ENCODE data around the gene TMEM120A. TPM values are rescaled to one million over a fixed set of nuclear protein-coding genes. Genes with fewer than 3 reads are reported as not detected.

TMEM120A gene
- polyA plus RNA-seq, 1 donor (not counting 4 experiments of a cell fraction or from before 2014, with no cell fraction given), result 47.0 TPM

GRCh38 chr7:75961218-75961617 lies 33.2 kb downstream of the TMEM120A start:
- TF ChIP-seq EZH2 (IDR thresholded peaks at IDR 0.05; ENCODE audit: low read length) (no peak), CTCF (optimal IDR thresholded peaks at IDR 0.05 in 1 of 3, IDR thresholded peaks at IDR 0.05 in 1 of 3, conservative IDR thresholded peaks at IDR 0.05 in 1 of 3; ENCODE audit: extremely low read depth in 1 of 3, insufficient read depth in 2 of 3, low read length in 3 of 3) (peak in 1 of 3 experiments; percentile 9)
- Histone ChIP-seq H3K9me3 (ENCODE audit: control insufficient read depth, low read depth, low read length) (no peaks in the 10 kb centered on the region), H3K4me2 (ENCODE audit: control insufficient read depth, extremely low read depth, insufficient read depth, low read depth, low read length) (no peak overlapping the region), H3K9ac (ENCODE audit: control insufficient read depth, extremely low read depth, insufficient read depth, low read length) (no peak overlapping the region), H3K4me1 (ENCODE audit: control insufficient read depth, extremely low read depth, insufficient read depth, low read length) (peaks cover 2% of the 10 kb centered on the region), H3K4me3 (ENCODE audit: control insufficient read depth in 2 of 3, extremely low read depth in 1 of 3, insufficient read depth in 2 of 3, low read depth in 1 of 3, low read length in 3 of 3) (no peak overlapping the region), H3K27me3 (ENCODE audit: control insufficient read depth, extremely low read depth, insufficient read depth, low read length) (no peaks in the 10 kb centered on the region), H3K36me3 (ENCODE audit: control insufficient read depth in 2 of 2, extremely low read depth in 1 of 2, insufficient read depth in 2 of 2, low read length in 2 of 2) (peaks cover 7 to 8% of the 10 kb centered on the region in 2 experiments), H2AFZ (ENCODE audit: control insufficient read depth, low read length) (no peak overlapping the region), H3K79me2 (ENCODE audit: control insufficient read depth, insufficient read depth, low read length) (no peaks in the 10 kb centered on the region), H3K9me1 (ENCODE audit: control insufficient read depth, extremely low read depth, insufficient read depth, low read length) (no peaks in the 10 kb centered on the region), H3K27ac (ENCODE audit: control insufficient read depth, insufficient read depth, low read length) (no peak overlapping the region), H4K20me1 (ENCODE audit: control insufficient read depth, extremely low read depth, insufficient read depth, low read length) (no peaks in the 10 kb centered on the region)
- FAIRE-seq, result no peak
- no peak for DNase-seq (ENCODE audit: low read depth, low spot score)
- dilution Hi-C loops (cut with MboI; ENCODE audit: extremely low pct_ligation_motif_present, low sequenced_read_pairs), result no loop called here

DNA sequence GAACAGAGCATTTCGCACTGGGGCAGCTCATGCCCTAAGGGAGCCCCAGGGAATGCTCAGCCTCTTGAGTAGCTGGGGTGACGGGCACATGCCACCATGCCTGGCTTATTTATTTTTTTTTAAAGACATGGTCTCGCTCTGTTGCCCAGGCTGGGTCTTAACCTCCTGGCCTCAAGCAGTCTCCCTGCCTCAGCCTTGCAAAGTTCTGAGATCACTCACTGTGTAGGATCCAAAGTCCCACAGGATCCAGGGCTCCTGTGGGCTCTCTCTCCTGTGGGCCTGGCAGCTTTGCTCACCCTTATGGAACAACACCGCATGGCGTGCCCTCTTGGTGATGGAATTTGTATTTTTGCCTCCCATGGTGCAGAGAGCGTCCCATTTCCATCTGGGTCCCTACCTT lies 34.0 kb downstream of the TMEM120A start:
- FAIRE-seq (no peak), DNase-seq (ENCODE audit: low read depth, low spot score) (no peak)
- H3K27ac ChIP-seq (ENCODE audit: control insufficient read depth, insufficient read depth, low read length), result no peak overlapping the region
- dilution Hi-C loops (cut with MboI; ENCODE audit: extremely low pct_ligation_motif_present, low sequenced_read_pairs), result no loop called here
- H4K20me1 ChIP-seq (ENCODE audit: control insufficient read depth, extremely low read depth, insufficient read depth, low read length), result no peaks in the 10 kb centered on the region
- no peaks in the 10 kb centered on the region for H3K9me1 ChIP-seq (ENCODE audit: control insufficient read depth, extremely low read depth, insufficient read depth, low read length)
- no peaks in the 10 kb centered on the region for H3K27me3 ChIP-seq (ENCODE audit: control insufficient read depth, extremely low read depth, insufficient read depth, low read length)
- H3K4me1 ChIP-seq (ENCODE audit: control insufficient read depth, extremely low read depth, insufficient read depth, low read length), result peaks cover 3% of the 10 kb centered on the region
- no peak overlapping the region for H3K4me2 ChIP-seq (ENCODE audit: control insufficient read depth, extremely low read depth, insufficient read depth, low read depth, low read length)
- H3K9ac ChIP-seq (ENCODE audit: control insufficient read depth, extremely low read depth, insufficient read depth, low read length), result no peak overlapping the region
- H2AFZ ChIP-seq (ENCODE audit: control insufficient read depth, low read length), result no peak overlapping the region
- H3K4me3 ChIP-seq (ENCODE audit: control insufficient read depth in 2 of 3, extremely low read depth in 1 of 3, insufficient read depth in 2 of 3, low read depth in 1 of 3, low read length in 3 of 3), result no peak overlapping the region
- peaks cover 7 to 15% of the 10 kb centered on the region in 2 experiments for H3K36me3 ChIP-seq (ENCODE audit: control insufficient read depth in 2 of 2, extremely low read depth in 1 of 2, insufficient read depth in 2 of 2, low read length in 2 of 2)
- H3K79me2 ChIP-seq (ENCODE audit: control insufficient read depth, insufficient read depth, low read length), result no peaks in the 10 kb centered on the region
- H3K9me3 ChIP-seq (ENCODE audit: control insufficient read depth, low read depth, low read length), result no peaks in the 10 kb centered on the region
- TF ChIP-seq EZH2 (IDR thresholded peaks at IDR 0.05; ENCODE audit: low read length) (no peak), CTCF (optimal IDR thresholded peaks at IDR 0.05 in 1 of 3, IDR thresholded peaks at IDR 0.05 in 1 of 3, conservative IDR thresholded peaks at IDR 0.05 in 1 of 3; ENCODE audit: extremely low read depth in 1 of 3, insufficient read depth in 2 of 3, low read length in 3 of 3) (no peak)

All from keratinocyte (primary cell).